Stimulated activated CD8-positive, alpha-beta memory T cell treated with anti-CD3 and anti-CD28 coated beads, Interleukin-7, amount 100 ng/mL, for 48 hours (primary cell): ENCODE results near the gene UBE2QL1.

Experiments used
- DNase-seq, 2 donors: peaks; one replicate each; pipeline ENCODE4 v3.0.0-alpha.2; 2020; ENCODE audit warnings: low read depth in 1 of 2; ENCODE audit errors: extremely low read depth in 1 of 2

UBE2QL1 gene

GRCh38 chr5:6427694-6428093, 21.0 kb upstream of the UBE2QL1 start:
- DNase-seq = no peak

- no peak for DNase-seq
Measured at GRCh38 chr5:6430418-6431028, 18.1 kb upstream of the UBE2QL1 start.

GRCh38 chr5:6431214-6432195, 17.2 kb upstream of the UBE2QL1 start:
- DNase-seq = no peak

- DNase-seq = no peak
Measured at GRCh38 chr5:6432206-6432605, 16.5 kb upstream of the UBE2QL1 start.

GRCh38 chr5:6434731-6435130, 13.9 kb upstream of the UBE2QL1 start:
- DNase-seq = no peak

- DNase-seq = no peak
Measured at GRCh38 chr5:6435356-6435755, 13.3 kb upstream of the UBE2QL1 start.

GRCh38 chr5:6436715-6437331, 11.8 kb upstream of the UBE2QL1 start:
- no peak for DNase-seq

- no peak for DNase-seq
Measured at GRCh38 chr5:6439588-6440550, 8.8 kb upstream of the UBE2QL1 start.

- no peak for DNase-seq
Measured at GRCh38 chr5:6442333-6442732, 6.3 kb upstream of the UBE2QL1 start.

GRCh38 chr5:6443326-6443725, 5.3 kb upstream of the UBE2QL1 start:
- no peak for DNase-seq

GRCh38 chr5:6446042-6446441, 2.6 kb upstream of the UBE2QL1 start:
- no peak for DNase-seq

- DNase-seq = no peak
Measured at GRCh38 chr5:6446626-6447309, 1.9 kb upstream of the UBE2QL1 start.

GRCh38 chr5:6447384-6448140, 1.1 kb upstream of the UBE2QL1 start:
- DNase-seq = no peak

GRCh38 chr5:6448141-6448491, 543 bp upstream of the UBE2QL1 start:
- DNase-seq = no peak

- DNase-seq = no peak
Measured at GRCh38 chr5:6449465-6450158, 953 bp downstream of the UBE2QL1 start.

- no peak for DNase-seq
Measured at GRCh38 chr5:6450319-6450833, 1.7 kb downstream of the UBE2QL1 start.

GRCh38 chr5:6452622-6453504, 4.2 kb downstream of the UBE2QL1 start:
- DNase-seq = no peak
